GM19240 (cell line): ENCODE measurements around the gene ELOB.

Source experiments
- DNase-seq: peaks from one replicate; pipeline ENCODE4 v3.0.0; 2011; ENCODE audit warnings: low spot score; ENCODE audit not compliant: insufficient read length

The ELOB gene

DNA sequence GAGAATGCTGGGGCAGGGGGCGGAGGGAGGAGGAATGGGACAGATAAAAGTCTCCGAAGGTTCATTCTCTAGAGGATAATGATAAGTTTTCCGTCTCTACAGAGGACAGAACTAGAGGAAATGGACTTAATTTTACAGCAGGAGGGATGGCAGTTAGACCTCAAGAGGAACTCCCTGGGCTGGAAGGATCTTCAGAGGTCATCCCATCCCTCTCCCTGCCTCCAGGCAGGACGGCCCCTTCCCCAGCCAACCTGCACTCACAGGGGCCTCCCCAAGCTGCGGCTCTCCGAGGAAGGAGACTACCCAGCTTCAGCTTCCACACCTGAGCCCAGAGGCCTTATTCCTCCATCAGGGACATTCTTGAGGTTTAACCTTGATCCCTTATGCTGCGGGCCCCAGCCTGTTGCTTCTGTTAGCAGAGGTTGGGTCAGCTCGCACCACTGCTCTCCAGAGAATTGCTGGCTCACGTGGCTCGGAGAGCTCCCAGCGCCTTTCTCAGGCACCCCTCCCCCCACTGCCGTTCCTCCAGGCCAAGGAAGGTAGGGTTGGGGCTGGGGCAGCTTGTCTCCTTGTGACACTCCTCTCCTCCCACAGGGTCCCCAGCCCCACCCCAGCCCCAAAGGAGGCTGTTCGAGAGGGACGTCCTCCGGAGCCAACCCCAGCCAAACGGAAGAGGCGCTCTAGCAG, 8.5 kb downstream of the ELOB start:
- no peak for DNase-seq

DNA sequence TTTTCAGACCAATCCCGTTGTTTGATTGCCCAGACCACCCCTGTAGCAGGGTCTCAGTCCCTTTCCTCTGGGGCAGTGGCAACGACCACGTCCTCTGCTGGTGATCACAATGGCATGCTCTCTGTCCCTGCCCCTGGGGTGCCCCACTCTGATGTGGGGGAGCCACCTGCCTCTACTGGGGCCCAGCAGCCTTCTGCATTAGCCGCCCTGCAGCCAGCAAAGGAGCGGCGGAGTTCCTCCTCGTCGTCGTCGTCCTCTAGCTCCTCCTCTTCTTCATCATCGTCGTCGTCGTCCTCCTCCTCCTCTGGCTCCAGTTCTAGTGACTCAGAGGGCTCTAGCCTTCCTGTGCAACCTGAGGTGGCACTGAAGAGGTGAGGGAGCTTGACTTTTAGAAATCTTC, 9.2 kb downstream of the ELOB start:
- no peak for DNase-seq

DNA sequence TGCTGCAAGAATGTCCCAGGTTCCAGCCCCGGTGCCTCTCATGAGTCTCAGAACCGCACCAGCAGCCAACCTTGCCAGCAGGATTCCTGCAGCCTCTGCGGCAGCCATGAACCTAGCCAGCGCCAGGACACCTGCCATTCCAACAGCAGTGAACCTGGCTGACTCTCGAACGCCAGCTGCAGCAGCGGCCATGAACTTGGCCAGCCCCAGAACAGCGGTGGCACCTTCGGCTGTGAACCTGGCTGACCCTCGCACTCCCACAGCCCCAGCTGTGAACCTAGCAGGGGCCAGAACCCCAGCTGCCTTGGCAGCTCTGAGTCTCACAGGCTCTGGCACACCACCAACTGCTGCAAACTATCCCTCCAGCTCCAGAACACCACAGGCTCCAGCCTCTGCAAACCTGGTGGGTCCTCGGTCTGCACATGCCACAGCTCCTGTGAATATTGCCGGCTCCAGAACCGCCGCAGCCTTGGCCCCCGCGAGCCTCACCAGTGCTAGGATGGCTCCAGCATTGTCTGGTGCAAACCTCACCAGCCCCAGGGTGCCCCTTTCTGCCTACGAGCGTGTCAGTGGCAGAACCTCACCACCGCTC, 9.8 kb downstream of the ELOB start:
- DNase-seq, result no peak

DNA sequence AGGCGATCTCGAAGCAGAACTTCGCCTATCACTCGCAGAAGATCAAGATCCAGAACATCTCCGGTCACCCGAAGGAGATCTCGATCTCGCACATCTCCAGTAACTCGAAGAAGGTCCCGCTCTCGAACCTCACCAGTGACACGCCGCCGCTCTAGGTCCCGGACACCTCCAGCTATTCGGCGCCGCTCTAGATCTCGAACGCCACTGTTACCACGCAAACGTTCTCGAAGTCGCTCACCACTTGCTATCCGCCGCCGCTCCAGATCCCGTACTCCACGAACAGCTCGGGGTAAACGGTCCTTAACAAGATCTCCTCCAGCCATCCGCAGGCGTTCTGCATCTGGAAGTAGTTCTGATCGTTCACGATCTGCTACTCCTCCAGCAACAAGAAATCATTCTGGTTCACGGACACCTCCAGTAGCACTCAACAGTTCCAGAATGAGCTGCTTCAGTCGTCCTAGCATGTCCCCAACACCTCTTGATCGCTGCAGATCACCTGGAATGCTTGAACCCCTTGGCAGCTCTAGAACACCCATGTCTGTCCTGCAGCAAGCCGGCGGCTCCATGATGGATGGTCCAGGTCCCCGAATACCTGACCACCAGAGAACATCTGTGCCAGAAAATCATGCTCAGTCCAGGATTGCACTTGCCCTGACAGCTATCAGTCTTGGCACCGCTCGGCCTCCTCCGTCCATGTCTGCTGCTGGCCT, 10.5 kb downstream of the ELOB start:
- no peak for DNase-seq

DNA sequence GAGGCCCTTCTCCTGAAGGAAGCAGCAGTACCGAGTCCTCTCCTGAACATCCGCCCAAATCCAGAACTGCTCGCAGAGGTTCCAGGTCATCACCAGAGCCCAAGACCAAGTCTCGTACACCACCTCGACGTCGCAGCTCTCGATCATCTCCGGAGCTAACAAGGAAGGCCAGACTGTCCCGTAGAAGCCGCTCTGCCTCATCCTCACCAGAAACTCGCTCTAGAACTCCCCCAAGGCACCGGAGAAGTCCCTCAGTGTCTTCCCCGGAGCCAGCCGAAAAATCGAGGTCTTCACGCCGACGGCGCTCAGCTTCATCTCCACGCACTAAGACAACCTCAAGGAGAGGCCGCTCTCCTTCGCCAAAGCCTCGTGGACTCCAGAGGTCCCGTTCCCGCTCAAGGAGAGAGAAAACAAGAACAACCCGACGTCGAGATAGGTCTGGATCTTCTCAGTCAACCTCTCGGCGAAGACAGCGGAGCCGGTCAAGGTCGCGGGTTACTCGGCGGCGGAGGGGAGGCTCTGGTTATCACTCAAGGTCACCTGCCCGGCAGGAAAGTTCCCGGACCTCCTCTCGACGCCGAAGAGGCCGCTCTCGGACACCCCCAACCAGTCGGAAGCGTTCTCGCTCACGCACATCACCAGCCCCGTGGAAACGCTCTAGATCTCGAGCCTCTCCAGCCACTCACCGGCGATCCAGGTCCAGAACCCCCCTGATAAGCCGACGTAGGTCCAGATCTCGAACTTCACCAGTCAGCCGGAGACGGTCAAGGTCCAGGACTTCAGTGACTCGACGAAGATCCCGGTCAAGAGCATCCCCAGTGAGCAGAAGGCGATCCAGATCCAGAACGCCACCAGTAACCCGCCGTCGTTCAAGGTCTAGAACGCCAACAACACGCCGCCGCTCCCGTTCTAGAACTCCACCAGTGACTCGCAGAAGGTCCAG, 11.3 kb downstream of the ELOB start:
- no peak for DNase-seq

DNA sequence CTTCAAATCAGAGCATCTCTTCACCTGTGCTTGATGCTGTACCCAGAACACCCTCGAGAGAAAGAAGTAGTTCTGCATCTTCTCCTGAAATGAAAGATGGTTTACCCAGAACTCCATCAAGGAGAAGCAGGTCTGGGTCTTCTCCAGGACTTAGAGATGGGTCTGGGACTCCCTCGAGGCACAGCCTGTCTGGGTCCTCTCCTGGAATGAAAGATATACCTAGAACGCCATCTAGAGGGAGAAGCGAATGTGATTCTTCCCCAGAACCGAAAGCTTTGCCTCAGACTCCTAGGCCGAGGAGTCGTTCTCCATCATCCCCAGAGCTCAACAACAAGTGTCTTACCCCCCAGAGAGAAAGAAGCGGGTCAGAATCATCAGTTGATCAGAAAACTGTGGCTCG, 12.4 kb downstream of the ELOB start:
- no peak for DNase-seq

DNA sequence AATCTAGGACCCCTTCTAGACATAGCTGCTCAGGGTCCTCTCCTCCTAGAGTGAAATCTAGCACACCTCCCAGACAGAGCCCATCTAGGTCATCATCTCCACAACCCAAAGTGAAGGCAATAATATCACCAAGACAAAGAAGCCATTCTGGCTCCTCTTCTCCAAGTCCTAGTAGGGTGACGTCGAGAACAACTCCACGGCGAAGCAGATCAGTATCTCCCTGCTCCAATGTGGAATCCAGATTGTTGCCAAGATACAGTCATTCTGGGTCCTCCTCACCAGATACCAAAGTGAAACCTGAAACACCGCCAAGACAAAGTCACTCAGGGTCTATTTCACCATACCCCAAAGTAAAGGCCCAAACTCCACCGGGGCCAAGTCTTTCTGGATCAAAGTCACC, 13.9 kb downstream of the ELOB start:
- DNase-seq, result no peak

DNA sequence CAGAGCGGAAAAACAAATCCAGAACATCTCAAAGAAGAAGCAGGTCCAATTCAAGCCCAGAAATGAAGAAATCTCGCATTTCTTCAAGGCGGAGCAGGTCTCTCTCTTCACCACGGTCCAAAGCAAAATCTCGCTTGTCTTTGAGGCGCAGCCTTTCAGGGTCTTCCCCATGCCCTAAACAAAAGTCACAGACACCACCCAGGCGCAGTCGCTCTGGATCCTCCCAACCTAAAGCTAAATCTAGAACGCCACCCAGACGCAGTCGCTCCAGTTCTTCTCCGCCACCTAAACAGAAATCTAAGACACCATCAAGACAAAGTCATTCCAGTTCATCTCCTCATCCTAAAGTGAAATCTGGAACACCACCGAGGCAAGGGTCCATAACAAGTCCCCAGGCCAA, 14.4 kb downstream of the ELOB start:
- no peak for DNase-seq

DNA sequence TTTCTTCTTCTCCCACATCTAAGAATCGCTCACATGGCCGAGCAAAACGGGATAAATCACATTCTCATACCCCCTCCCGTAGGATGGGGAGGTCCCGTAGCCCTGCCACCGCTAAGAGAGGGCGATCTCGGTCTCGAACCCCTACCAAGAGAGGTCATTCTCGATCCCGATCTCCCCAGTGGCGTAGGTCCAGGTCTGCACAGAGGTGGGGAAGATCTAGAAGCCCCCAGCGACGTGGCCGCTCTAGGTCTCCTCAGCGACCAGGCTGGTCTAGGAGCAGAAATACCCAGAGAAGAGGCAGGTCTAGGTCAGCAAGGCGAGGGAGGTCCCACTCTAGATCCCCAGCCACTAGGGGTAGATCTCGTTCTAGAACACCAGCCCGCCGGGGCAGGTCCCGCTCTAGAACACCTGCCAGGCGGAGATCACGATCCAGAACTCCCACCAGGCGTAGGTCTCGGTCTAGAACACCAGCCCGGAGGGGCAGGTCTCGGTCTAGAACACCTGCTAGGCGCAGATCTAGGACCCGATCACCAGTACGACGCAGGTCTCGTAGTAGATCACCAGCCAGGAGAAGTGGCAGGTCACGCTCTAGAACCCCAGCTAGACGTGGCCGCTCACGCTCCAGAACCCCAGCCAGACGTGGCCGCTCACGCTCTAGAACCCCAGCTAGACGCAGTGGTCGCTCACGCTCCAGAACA, 15.0 kb downstream of the ELOB start:
- DNase-seq, result no peak

DNA sequence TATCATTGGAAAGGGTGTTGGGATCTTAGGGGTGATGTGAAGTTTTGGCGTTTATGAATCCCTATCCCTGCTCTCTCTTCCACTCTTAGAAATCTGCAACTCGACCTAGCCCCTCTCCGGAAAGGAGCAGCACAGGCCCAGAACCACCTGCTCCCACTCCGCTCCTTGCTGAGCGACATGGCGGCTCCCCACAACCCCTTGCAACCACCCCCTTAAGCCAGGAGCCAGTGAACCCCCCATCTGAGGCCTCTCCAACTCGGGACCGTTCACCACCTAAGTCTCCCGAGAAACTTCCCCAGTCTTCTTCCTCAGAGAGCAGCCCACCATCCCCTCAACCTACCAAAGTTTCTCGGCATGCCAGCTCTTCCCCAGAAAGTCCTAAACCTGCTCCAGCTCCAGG, 15.6 kb downstream of the ELOB start:
- DNase-seq, result no peak

DNA sequence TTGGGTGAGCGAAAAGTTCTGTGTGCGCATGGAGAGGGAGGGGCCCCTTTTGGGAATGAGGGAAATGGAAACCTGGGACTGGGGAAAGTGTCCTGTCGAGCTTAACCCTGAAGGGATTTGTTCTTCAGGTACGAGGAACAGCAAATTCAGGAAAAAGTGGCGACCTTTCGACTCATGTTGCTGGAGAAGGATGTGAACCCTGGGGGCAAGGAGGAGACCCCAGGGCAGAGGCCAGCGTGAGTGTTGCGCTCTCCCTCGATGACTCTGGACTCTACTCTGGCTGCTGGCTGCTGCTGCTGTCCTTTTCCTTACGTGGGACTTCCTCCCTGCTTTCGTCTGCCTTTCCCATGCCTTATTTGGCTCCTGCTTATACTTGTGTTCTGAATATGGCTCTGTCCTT, 19.7 kb downstream of the ELOB start:
- no peak for DNase-seq

DNA sequence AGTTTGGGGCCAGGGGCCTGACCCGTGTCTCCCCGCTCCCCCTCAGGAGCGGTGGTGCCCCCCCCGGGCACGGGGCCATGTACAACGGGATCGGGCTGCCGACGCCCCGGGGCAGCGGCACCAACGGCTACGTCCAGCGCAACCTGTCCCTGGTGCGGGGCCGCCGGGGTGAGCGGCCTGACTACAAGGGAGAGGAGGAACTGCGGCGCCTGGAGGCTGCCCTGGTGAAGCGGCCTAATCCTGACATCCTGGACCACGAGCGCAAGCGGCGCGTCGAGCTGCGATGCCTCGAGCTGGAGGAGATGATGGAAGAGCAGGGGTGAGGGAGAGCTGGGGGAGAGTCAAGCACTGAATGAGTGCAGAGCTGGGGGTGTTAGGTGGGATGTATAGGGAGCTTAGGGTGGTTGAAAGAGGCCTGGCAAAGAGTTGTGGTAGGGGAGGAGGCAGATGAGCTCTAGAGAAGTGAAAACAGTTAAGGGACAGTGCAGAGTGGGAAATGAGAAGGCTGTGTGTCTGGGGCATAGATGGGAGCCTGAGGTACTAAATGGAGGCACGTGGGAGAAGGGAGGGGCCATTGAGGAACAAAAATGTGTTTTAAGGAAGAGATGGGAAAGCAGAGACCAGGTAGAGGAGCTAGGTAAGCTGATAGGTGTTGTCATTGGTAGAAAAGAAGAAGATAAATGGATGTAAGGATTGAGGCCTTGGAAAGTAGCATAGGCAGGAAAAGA, 20.6 kb downstream of the ELOB start:
- DNase-seq, result no peak

DNA sequence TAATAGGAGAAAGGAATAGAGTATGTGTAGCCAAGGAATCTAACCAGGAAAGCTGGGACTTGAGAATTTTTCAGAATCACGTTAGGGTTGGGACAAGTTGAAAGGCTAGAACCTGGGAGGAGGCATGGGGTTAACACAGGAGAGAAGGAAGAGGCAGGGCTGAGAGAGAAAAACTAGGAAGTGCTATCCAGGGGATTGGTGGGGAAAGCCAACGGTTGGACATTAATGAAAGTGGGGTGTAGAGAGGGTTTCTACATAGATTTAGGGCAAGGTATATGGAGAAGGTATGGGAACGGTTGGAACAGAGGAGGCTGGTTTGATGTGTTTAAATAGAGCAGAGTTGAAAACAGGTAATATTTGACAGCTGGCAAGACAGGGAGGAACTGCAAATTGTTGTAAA, 21.9 kb downstream of the ELOB start:
- DNase-seq, result no peak

DNA sequence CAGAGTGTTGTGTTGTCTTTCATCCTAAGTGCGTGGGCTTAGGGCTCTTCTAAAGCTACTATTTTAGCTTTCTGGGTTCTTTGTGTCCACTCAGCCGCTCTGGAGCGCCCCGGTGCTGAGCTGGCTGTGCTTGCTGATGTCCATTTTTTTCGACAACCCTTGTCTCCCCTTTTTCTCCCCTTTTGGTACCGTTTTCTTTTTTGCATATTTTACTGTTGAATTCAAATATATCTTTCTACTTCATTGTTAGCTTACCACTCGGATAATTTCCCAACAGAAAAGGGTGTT, 23.4 kb downstream of the ELOB start:
- no peak for DNase-seq

DNA sequence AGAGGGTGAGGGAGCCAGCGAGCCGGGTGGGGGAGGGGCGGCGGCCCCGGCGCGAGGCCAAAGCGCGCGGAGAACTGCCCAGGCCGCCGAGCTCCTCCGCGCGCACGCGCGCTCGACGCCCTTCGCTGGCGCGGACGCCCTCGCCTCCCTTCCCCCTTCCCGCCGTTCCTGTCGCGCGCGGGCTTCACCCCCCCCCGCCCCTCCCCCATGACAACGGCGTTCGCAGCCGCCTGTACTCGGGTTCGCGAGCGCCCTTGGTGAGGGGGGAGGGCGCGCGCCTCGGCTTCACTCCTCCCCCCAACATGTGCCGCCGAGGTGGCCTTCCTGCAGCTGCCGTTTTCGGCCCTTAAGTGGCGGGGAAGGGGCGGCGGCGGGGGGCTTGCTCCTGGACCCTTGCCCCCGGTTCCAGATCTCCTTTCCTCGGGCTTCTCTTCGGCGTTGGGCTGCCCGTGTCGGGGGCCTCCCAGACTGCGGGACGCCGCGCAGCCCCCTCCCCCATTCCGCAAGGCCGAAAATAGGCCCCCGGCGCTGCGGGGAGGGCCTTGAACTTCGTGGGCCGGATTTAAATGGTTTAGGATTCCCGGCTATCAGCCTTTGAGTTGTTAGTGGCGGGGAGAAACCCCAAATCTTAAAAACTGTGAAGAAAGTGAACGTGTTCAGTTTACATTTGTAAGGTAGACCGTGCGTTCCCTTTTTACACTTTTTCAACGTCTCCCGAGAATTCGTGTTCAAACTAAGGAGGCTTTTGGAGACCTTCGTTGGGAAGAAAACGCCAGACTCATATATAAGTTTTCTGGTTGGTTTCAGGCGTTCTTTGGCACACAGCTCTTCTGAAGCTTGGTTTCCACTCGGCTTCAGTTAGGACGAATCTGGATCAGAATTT, 24.0 kb downstream of the ELOB start:
- DNase-seq, result peak; percentile 52

DNA sequence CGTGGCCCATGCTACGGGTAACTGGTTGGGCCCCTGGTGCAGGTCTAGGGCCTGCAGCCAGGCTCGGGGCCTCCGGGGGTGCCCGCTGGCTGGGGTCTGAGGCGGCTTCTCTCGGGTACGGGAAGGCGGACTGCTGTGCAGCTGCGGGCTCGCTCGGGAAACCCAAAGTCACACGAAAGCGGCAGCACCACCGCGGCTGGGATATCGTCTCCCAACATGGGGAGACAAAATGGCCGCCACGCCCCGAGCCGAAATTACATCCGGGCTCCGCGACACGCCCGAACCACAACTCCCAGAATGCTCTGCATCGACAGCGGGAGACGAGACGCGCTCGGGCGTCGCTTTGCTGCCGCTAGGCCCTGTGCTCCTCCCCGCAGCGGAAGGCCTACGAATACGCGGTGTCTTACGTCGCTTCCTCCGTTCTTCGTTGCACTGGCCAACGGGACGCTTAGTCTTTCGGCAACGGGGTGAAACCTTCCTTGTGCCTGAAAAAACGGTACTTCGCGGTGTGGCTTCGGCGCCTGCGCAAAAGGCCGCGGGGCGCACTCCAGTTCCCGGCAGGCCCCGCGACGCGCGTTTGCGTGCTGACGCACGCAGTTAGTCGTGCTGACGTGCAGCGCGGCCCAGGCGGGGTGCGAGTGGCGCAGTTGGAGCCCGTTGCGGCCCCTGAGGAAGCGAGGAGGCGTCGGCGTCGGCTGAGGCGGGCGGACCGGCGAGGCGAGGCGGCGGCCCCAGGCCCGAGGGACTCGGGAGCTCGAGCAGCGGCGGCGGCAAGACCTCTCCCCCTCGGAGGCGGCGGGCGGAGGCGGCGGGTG, 24.8 kb downstream of the ELOB start, which contains the start of gene SRRM2:
Gene SRRM2 (plus strand): TSS at position 604 of the 815 bp plus-strand sequence. CDS start 3,727 bp downstream, outside the sequence.
- peak; percentile 98 for DNase-seq

DNA sequence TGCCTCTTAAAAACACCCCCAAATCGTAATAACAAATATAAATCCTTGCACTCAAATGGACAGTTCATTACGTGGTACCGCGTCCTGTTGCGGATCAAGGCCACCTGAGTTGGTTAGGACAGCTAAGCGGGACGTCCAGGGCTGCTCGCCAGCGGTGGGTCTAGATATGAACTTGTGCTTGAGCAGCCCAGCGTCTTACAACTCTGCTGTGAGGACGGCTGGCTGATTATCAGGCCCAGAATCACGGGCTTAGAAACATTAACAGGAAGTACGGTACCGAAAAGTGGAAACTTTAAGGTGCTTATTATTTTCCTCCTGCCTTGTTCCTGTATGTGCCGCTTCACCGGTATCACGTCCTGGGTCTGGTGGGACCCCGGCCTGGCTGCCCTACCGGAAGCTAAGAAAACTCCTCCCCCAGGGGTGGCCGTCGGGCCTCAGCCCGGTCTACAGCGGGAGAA, 25.5 kb downstream of the ELOB start:
- DNase-seq, result peak; percentile 83

DNA sequence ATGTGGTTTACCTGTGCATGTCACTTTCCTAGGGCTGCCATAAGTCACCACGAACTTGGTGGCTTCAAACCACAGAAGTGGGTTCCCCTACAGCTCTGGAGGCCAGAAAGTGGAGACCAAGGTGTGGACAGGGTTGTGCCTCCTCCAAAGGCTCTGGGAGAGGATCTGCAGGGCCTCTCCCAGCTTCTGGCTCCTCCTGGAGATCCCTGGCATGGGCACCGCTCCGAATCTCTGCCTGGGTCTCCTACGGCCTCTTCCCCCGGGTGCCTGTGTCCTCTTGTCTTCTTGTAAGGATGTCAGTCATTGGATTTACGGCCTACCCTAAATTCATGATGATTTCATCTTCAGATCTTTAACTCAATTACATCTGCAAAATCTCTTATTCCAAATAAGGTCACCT, 27.1 kb downstream of the ELOB start:
- DNase-seq, result no peak

DNA sequence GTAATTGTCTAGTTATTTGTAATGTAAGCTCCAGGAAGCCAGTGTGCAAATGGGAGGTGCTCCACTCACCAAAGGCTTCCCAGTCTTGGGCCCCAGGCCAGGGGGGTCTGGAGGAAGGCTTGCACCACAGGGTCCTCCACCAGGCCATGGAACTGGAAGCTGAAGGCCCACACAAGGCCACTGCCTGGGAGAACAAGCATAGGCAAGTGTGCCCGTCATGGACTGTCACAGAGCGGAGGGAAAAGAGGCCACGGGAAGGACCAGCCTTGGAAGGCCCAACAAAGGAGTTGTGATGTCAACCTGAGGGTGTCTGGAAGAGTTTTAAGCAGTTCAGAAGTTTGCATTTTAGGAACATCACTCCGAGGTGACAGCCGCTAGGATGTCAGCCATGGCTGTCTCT, 27.6 kb downstream of the ELOB start:
- DNase-seq, result no peak
